Loucy (cell line): ENCODE results near the gene CDC42BPB.
A peak's percentile ranks its signal among the peaks of the same experiment; 100 is the strongest.

Experiments
- H2AFZ ChIP-seq: fragments of 200-600 bp; sonication (generic); 2 replicates; pipeline ENCODE4 v1.6.0; 2016; ENCODE audit warnings: antibody characterized with exemption, mild to moderate bottlenecking, low read length, moderate library complexity
- H3F3A ChIP-seq: fragments of 200-600 bp; 2 replicates; pipeline ENCODE4 v1.6.0; 2016; ENCODE audit warnings: antibody characterized with exemption, low read depth, mild to moderate bottlenecking
- H3K27me3 ChIP-seq: fragments of 200-600 bp; sonication (generic); 2 replicates; pipeline ENCODE4 v1.6.1; 2014; ENCODE audit warnings: low read length, mild to moderate bottlenecking; ENCODE audit not compliant: insufficient read depth, poor library complexity, severe bottlenecking
- H3K36me3 ChIP-seq: fragments of 200-600 bp; sonication (generic); 2 replicates; pipeline ENCODE4 v1.6.1; 2016; ENCODE audit warnings: low read length; ENCODE audit not compliant: insufficient read depth
- H3K4me1 ChIP-seq: fragments of 200-600 bp; sonication (generic); 2 replicates; pipeline ENCODE4 v1.5.1; 2014; ENCODE audit warnings: low read length, mild to moderate bottlenecking; ENCODE audit not compliant: insufficient read depth, poor library complexity, severe bottlenecking
- H3K4me2 ChIP-seq: fragments of 200-600 bp; sonication (generic); 2 replicates; pipeline ENCODE4 v1.6.0; 2014; ENCODE audit warnings: antibody characterized with exemption, low read length, low read depth, mild to moderate bottlenecking; ENCODE audit not compliant: poor library complexity, severe bottlenecking
- H3K4me3 ChIP-seq: fragments of 200-600 bp; sonication (generic); 2 replicates; pipeline ENCODE4 v1.5.1; 2014; ENCODE audit warnings: low read length, mild to moderate bottlenecking, mixed read lengths; ENCODE audit not compliant: poor library complexity, severe bottlenecking
- H3K79me2 ChIP-seq: fragments of 200-600 bp; sonication (generic); 2 replicates; pipeline ENCODE4 v1.6.1; 2014; ENCODE audit warnings: low read length; ENCODE audit not compliant: insufficient read depth
- H3K9ac ChIP-seq: fragments of 200-600 bp; sonication (generic); 2 replicates; pipeline ENCODE4 v1.6.0; 2014; ENCODE audit warnings: mild to moderate bottlenecking, low read depth, low read length, moderate library complexity; ENCODE audit not compliant: poor library complexity, severe bottlenecking
- H3K9me2 ChIP-seq: fragments of 200-600 bp; sonication (generic); replicated peaks from 2 replicates; pipeline ENCODE4 v1.6.1; 2016; ENCODE audit warnings: low read depth, low read length, mixed read lengths
- H3K9me3 ChIP-seq: fragments of 200-600 bp; sonication (generic); 2 replicates; pipeline ENCODE4 v1.6.1; 2014; ENCODE audit warnings: mild to moderate bottlenecking, antibody characterized with exemption, low read length, low read depth; ENCODE audit not compliant: insufficient read depth
- H4K20me1 ChIP-seq: fragments of 200-600 bp; sonication (generic); 2 replicates; pipeline ENCODE4 v1.6.0; 2014; ENCODE audit warnings: antibody characterized with exemption, low read length, mild to moderate bottlenecking; ENCODE audit not compliant: insufficient read depth, poor library complexity, severe bottlenecking
- EZH2phosphoT487 ChIP-seq: fragments of 200-600 bp; IDR thresholded peaks from 2 replicates; pipeline ENCODE4 v1.6.1; 2018; ENCODE audit warnings: antibody characterized with exemption, mild to moderate bottlenecking, moderate library complexity, borderline replicate concordance
- TF ChIP-seq, protein P1 (sequence below): fragments of 200-600 bp; sonication (generic); conservative IDR thresholded peaks from 2 replicates; pipeline ENCODE4 v1.5.1; 2014; ENCODE audit warnings: mild to moderate bottlenecking, antibody characterized with exemption, low read length

CDC42BPB gene

DNA sequence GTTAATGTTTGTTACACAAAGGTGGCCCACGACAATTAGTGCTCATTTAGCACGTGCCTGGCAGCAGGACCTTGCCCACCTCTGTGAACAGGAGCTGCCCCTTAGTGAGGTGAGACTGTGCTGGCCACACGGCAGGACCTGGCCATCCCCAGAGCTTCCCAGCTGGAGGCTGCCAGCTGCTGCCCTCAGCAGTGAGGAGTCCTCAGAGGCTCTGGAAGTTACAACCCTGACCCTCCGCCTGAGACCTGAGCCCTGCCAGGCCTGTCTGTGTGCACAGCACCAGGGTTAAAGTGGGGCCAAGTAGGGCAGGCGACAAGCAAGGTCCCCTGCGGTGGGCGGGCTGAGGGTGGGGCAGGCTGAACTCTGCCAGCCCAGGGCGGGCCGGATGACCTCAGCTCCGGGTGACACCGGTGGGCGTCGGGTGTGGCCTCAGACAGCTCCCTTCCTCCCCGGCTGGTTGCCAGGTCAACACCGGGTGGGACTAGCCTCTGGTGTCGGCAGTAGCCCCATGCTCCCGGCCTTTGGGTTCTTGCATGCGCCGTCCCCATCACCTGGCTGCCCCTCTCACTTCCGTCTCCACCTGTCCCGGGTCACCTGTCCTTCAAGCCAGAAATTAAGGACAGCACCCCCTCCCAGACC is 17.5 kb upstream of the CDC42BPB start:
- Histone ChIP-seq H3K4me2 (peak overlapping the region; percentile 64), H3F3A (no peaks in the 10 kb centered on the region), H3K36me3 (no peaks in the 10 kb centered on the region), H3K4me3 (no peak overlapping the region), H2AFZ (peak overlapping the region; percentile 73; the same call in 1 of the 2 replicates), H3K9me3 (no peaks in the 10 kb centered on the region), H3K4me1 (no peaks in the 10 kb centered on the region), H4K20me1 (no peaks in the 10 kb centered on the region), H3K9ac (no peak overlapping the region), H3K79me2 (no peaks in the 10 kb centered on the region), H3K9me2 (no peaks in the 10 kb centered on the region), H3K27me3 (no peaks in the 10 kb centered on the region)
- no peak for TF ChIP-seq EZH2phosphoT487
- TF ChIP-seq, protein P1, sequence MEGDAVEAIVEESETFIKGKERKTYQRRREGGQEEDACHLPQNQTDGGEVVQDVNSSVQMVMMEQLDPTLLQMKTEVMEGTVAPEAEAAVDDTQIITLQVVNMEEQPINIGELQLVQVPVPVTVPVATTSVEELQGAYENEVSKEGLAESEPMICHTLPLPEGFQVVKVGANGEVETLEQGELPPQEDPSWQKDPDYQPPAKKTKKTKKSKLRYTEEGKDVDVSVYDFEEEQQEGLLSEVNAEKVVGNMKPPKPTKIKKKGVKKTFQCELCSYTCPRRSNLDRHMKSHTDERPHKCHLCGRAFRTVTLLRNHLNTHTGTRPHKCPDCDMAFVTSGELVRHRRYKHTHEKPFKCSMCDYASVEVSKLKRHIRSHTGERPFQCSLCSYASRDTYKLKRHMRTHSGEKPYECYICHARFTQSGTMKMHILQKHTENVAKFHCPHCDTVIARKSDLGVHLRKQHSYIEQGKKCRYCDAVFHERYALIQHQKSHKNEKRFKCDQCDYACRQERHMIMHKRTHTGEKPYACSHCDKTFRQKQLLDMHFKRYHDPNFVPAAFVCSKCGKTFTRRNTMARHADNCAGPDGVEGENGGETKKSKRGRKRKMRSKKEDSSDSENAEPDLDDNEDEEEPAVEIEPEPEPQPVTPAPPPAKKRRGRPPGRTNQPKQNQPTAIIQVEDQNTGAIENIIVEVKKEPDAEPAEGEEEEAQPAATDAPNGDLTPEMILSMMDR: no peak

DNA sequence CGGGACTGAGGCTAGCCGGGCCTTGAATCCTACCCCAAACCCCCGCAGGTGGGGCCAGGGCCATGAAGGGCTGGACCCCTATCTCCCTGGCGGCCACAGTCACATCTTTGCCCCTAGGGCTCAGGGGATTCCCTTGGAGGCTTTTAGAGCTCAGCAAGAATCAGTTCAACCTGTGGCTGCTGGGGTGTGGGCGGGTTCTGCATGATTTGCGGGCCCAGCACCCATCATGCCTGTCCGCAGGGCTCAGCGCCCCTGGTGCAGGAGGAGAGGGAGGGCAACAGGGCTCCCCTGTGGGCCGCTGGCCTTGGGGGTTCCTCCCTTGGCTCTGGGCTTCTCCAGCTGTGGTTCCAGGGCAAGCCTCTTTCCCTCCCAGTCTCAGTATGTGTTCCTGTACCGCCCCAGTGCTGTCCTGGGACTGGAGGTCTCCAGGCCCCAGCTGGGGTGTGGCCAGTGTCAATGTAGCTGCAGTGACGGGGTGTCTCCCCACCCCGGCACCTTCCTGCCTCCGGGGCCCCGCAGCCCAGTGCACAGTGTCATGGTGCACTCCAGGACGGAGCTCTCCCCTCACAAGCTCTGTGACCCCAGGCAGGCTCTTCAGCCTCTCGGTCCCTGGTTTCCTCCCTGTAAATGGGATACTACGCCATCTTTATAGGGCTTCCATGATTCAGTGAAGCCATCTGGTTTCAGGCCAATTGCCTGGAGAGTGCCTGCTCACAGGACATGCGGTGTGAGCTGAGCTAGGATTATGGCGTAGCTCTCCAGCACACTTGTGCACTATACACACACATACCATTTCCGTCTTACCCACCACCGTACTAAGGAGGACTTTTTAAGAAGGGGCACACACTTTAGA is 16.8 kb upstream of the CDC42BPB start:
- Histone ChIP-seq H3K4me2 (no peak overlapping the region), H3K27me3 (no peaks in the 10 kb centered on the region), H3K9me2 (no peaks in the 10 kb centered on the region), H3K79me2 (no peaks in the 10 kb centered on the region), H3K36me3 (no peaks in the 10 kb centered on the region), H4K20me1 (no peaks in the 10 kb centered on the region), H3K4me3 (no peak overlapping the region), H3K4me1 (no peaks in the 10 kb centered on the region), H3K9ac (no peak overlapping the region), H2AFZ (no peak overlapping the region), H3K9me3 (no peaks in the 10 kb centered on the region), H3F3A (no peaks in the 10 kb centered on the region)
- TF ChIP-seq EZH2phosphoT487: no peak
- TF ChIP-seq, protein P1: no peak

- Histone ChIP-seq H3K4me1 (no peaks in the 10 kb centered on the region), H3K79me2 (no peaks in the 10 kb centered on the region), H3K4me2 (no peak overlapping the region), H3K4me3 (no peak overlapping the region), H3K27me3 (no peaks in the 10 kb centered on the region), H4K20me1 (no peaks in the 10 kb centered on the region), H3K36me3 (no peaks in the 10 kb centered on the region), H3F3A (no peaks in the 10 kb centered on the region), H3K9me2 (no peaks in the 10 kb centered on the region), H3K9me3 (no peaks in the 10 kb centered on the region), H3K9ac (no peak overlapping the region), H2AFZ (no peak overlapping the region)
- TF ChIP-seq, protein P1: no peak
- TF ChIP-seq EZH2phosphoT487: no peak
These were observed 16.1 kb upstream of the CDC42BPB start for GRCh38 chr14:103073367-103073875.
